Hematopoietic multipotent progenitor cell treated with erythropoietin and hydrocortisone succinate and interleukin-3 and kit ligand, for 4 days (in vitro differentiated cells): ENCODE results near the gene ZCCHC9.

Experiments used
- DNase-seq: peaks from one replicate; pipeline ENCODE4 v3.0.0-alpha.2; 2015

The ZCCHC9 gene

GRCh38 chr5:81359881-81360280 is 58.5 kb downstream of the ZCCHC9 start:
- no peak for DNase-seq

GRCh38 chr5:81360640-81361039 is 59.3 kb downstream of the ZCCHC9 start:
- no peak for DNase-seq

DNA sequence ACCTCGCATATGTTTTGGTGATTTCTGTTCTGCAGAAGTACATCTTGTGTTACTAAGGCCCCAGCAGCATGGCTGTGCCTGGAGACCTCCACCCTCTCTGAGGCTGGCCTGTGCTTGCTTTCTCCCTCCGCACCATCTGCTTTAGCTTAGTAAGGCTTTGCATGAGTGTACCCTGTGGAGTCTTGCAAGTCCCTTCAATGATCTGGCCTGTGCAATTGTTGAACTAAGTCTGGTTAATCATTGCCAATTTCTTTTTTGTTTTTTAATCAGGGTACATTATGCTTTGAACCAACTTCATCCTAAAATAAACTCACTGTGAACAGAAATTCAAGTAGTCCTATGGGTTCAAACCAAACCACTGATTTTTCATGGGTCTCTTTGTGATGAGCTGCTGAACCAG is 60.2 kb downstream of the ZCCHC9 start:
- no peak for DNase-seq
